ENCODE data around the gene HINT1.

HINT1 gene

GRCh38 chr5:131160134-131160533 lies 4.9 kb downstream of the HINT1 start:
- no peaks in the 10 kb centered on the region for H3K9me3 Mint-ChIP-seq
- DNase-seq: no peak
- H3K36me3 Mint-ChIP-seq (ENCODE audit: low read depth): peaks cover 68% of the 10 kb centered on the region
- TF ChIP-seq CTCF (IDR thresholded peaks at IDR 0.05): no peak
- peaks cover 20% of the 10 kb centered on the region for H3K4me1 Mint-ChIP-seq
- H3K27me3 Mint-ChIP-seq (ENCODE audit: low read depth, poor library complexity): peaks cover 3% of the 10 kb centered on the region
- H3K4me3 Mint-ChIP-seq: no peak overlapping the region
- H3K27ac Mint-ChIP-seq: no peak overlapping the region

DNA sequence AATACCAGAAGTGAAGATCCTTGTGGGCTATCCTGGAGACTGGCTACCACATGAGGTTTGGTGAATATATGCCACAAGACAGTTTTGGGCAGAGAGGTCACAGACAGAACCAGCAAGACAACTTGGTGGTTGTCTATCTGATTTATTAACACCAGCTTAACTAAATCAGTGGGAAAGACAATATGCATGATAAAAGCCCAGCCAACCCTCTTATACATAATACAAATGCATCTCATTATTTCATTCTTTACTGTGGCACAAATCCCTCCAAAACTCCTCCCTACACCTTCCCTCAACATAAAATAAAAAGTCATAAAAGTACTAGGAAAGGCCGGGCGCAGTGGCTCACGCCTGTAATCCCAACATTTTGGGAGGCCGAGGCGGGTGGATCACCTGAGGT lies 8.1 kb downstream of the HINT1 start:
- H3K4me1 Mint-ChIP-seq: peaks cover 4% of the 10 kb centered on the region
- no peak for DNase-seq
- peaks cover 59% of the 10 kb centered on the region for H3K36me3 Mint-ChIP-seq (ENCODE audit: low read depth)
- H3K27ac Mint-ChIP-seq: peak overlapping the region; percentile 58
- H3K4me3 Mint-ChIP-seq: no peak overlapping the region
- H3K27me3 Mint-ChIP-seq (ENCODE audit: low read depth, poor library complexity): no peaks in the 10 kb centered on the region
- H3K9me3 Mint-ChIP-seq: no peaks in the 10 kb centered on the region
- no peak for TF ChIP-seq CTCF (IDR thresholded peaks at IDR 0.05)

DNA sequence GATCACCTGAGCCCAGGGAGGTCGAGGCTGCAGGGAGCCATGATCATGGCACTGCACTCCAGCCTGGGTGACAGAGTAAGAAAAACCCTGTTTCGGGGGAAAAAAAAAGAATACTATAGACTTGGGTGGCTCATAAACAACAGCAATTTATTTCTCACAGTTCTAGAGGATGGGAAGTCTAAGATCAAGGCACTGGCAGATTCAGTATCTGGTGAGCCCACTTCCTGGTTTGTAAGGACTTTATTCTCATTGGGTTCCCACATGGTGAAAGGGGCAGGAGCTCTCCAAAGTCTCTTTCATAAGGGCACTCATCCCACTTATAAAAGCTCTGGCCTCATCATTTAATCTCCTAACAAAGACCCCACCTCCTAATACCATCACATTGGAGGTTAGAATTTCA lies 8.7 kb downstream of the HINT1 start:
- no peak for TF ChIP-seq CTCF (IDR thresholded peaks at IDR 0.05)
- Mint-ChIP-seq H3K4me1 (no peaks in the 10 kb centered on the region), H3K36me3 (ENCODE audit: low read depth) (peaks cover 54% of the 10 kb centered on the region), H3K27me3 (ENCODE audit: low read depth, poor library complexity) (no peaks in the 10 kb centered on the region), H3K27ac (no peak overlapping the region), H3K4me3 (no peak overlapping the region), H3K9me3 (no peaks in the 10 kb centered on the region)
- DNase-seq: no peak

GRCh38 chr5:131151216-131151615 lies 13.8 kb downstream of the HINT1 start:
- TF ChIP-seq CTCF (IDR thresholded peaks at IDR 0.05): no peak
- H3K9me3 Mint-ChIP-seq: no peaks in the 10 kb centered on the region

GRCh38 chr5:131150408-131150807 lies 14.6 kb downstream of the HINT1 start:
- Mint-ChIP-seq H3K27me3 (ENCODE audit: low read depth, poor library complexity) (peaks cover 3% of the 10 kb centered on the region), H3K36me3 (ENCODE audit: low read depth) (peaks cover 6% of the 10 kb centered on the region), H3K9me3 (no peaks in the 10 kb centered on the region), H3K27ac (no peak overlapping the region), H3K4me1 (no peaks in the 10 kb centered on the region), H3K4me3 (no peak overlapping the region)
- TF ChIP-seq CTCF (IDR thresholded peaks at IDR 0.05): no peak
- DNase-seq: no peak

More at GRCh38 chr5:131151216-131151615, 13.8 kb downstream of the HINT1 start:
- Mint-ChIP-seq H3K27ac (no peak overlapping the region), H3K36me3 (ENCODE audit: low read depth) (peaks cover 7% of the 10 kb centered on the region), H3K4me1 (no peaks in the 10 kb centered on the region), H3K4me3 (no peak overlapping the region), H3K27me3 (ENCODE audit: low read depth, poor library complexity) (peaks cover 3% of the 10 kb centered on the region)
- no peak for DNase-seq

DNA sequence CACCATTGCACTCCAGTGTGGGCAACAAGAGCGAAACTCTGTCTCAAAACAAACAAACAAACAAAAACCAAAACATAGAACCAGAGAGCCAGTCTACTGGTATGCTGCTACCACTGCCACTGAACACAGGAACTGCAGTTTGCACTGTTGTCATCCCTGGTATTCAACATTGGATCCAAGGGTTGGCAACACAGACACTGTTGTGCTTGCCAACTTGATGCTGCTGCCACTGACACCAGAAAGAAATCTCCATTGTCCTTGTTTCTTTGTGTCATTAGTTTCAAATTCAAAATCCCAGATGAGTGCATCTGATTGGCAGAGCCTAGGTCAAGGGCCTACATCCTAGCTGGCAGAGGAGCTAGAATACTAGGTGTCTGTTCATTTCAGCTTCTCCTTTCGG lies 16.2 kb downstream of the HINT1 start:
- Mint-ChIP-seq H3K4me3 (no peak overlapping the region), H3K36me3 (ENCODE audit: low read depth) (peaks cover 5% of the 10 kb centered on the region), H3K4me1 (no peaks in the 10 kb centered on the region), H3K9me3 (no peaks in the 10 kb centered on the region), H3K27me3 (ENCODE audit: low read depth, poor library complexity) (peaks cover 3% of the 10 kb centered on the region), H3K27ac (no peak overlapping the region)
- DNase-seq: no peak
- TF ChIP-seq CTCF (IDR thresholded peaks at IDR 0.05): no peak
